Effector memory CD8-positive, alpha-beta T cell (primary cell): Measurements from ENCODE around the gene NPW.
"Not testable (repeated sequence)": the region's sequence is repeated elsewhere in the genome, so short reads cannot be mapped to it uniquely, and the experiment has no call there.

Experiments
- ATAC-seq: fragments of 150-1000 bp; cut with Tn5 transposase; replicated peaks from 2 replicates; pipeline ENCODE4 v1.10.0; 2021; ENCODE audit warnings: mild to moderate bottlenecking, moderate library complexity
- DNase-seq, 3 experiments: peaks; one replicate each; pipeline ENCODE4 v3.0.0; 2021
- H3K27ac Mint-ChIP-seq, 2 donors: one replicate each; pipeline ENCODE4 v1.8.0; 2022; ENCODE audit warnings: mild to moderate bottlenecking in 2 of 2, mixed read lengths in 2 of 2, moderate library complexity in 2 of 2
- H3K27me3 Mint-ChIP-seq, 2 donors: one replicate each; pipeline ENCODE4 v1.8.0; 2022; ENCODE audit warnings: mixed read lengths in 2 of 2
- H3K36me3 Mint-ChIP-seq: one replicate; pipeline ENCODE4 v1.8.0; 2022; ENCODE audit warnings: mild to moderate bottlenecking, moderate library complexity, mixed read lengths; ENCODE audit not compliant: insufficient read depth
- H3K4me1 Mint-ChIP-seq, 2 donors: one replicate each; pipeline ENCODE4 v1.8.0; 2022; ENCODE audit warnings: low read depth in 2 of 2, mixed read lengths in 2 of 2
- H3K4me3 Mint-ChIP-seq, 2 donors: one replicate each; pipeline ENCODE4 v1.8.0; 2022; ENCODE audit warnings: mild to moderate bottlenecking in 2 of 2, mixed read lengths in 2 of 2, moderate library complexity in 2 of 2
- H3K9me3 Mint-ChIP-seq, 2 donors: one replicate each; pipeline ENCODE4 v1.8.0; 2022; ENCODE audit warnings: mixed read lengths in 2 of 2

Gene NPW

GRCh38 chr16:2026461-2027023 lies 7.0 kb downstream of the NPW start, which contains the start of gene NHERF2:
Gene NHERF2 (plus strand): TSS chr16:2026902. CDS start chr16:2027006, 104 bp downstream.
- peak within 1 kb of the TSS; percentile 59 to 70 for H3K4me3 Mint-ChIP-seq
- DNase-seq (no peak), ATAC-seq (peak; percentile 19)
- peaks cover 11 to 16% of the 10 kb centered on the region in 2 donors for H3K27me3 Mint-ChIP-seq
- no peak within 1 kb of the TSS for H3K27ac Mint-ChIP-seq
- H3K4me1 Mint-ChIP-seq = peaks cover 9 to 10% of the 10 kb centered on the region in 2 donors
- no peaks in the 10 kb centered on the region for H3K36me3 Mint-ChIP-seq
- H3K9me3 Mint-ChIP-seq = no peaks in the 10 kb centered on the region

GRCh38 chr16:2027024-2028010 lies 7.7 kb downstream of the NPW start:
- peak; percentile 27 for ATAC-seq
- DNase-seq = no peak
- Mint-ChIP-seq H3K9me3 (no peaks in the 10 kb centered on the region), H3K27ac (no peak overlapping the region), H3K4me1 (peaks cover 9 to 10% of the 10 kb centered on the region in 2 donors), H3K4me3 (peak overlapping the region; percentile 59 to 70), H3K36me3 (no peaks in the 10 kb centered on the region), H3K27me3 (peaks cover 7 to 8% of the 10 kb centered on the region in 2 donors)

GRCh38 chr16:2028146-2028545 lies 8.6 kb downstream of the NPW start:
- Mint-ChIP-seq H3K27ac (no peak overlapping the region), H3K9me3 (no peaks in the 10 kb centered on the region), H3K4me3 (peak overlapping the region; percentile 59 to 70), H3K27me3 (peaks cover under 1% of the 10 kb centered on the region in 2 donors), H3K4me1 (peaks cover under 1 to 6% of the 10 kb centered on the region in 2 donors), H3K36me3 (no peaks in the 10 kb centered on the region)
- no peak for ATAC-seq
- no peak for DNase-seq

- no peak for DNase-seq
- Mint-ChIP-seq H3K27ac (no peak overlapping the region), H3K9me3 (no peaks in the 10 kb centered on the region), H3K36me3 (no peaks in the 10 kb centered on the region), H3K4me1 (peaks cover 0 to 6% of the 10 kb centered on the region in 2 donors), H3K27me3 (no peaks in the 10 kb centered on the region), H3K4me3 (no peak overlapping the region)
- no peak for ATAC-seq
Measured at GRCh38 chr16:2028620-2029220, 9.1 kb downstream of the NPW start.

GRCh38 chr16:2029350-2029749 lies 9.8 kb downstream of the NPW start:
- H3K4me1 Mint-ChIP-seq = peaks cover 0 to 4% of the 10 kb centered on the region in 2 donors
- no peak overlapping the region for H3K4me3 Mint-ChIP-seq
- H3K36me3 Mint-ChIP-seq = no peaks in the 10 kb centered on the region
- no peak overlapping the region for H3K27ac Mint-ChIP-seq
- DNase-seq (no peak), ATAC-seq (no peak)
- H3K9me3 Mint-ChIP-seq = no peaks in the 10 kb centered on the region
- H3K27me3 Mint-ChIP-seq = no peaks in the 10 kb centered on the region

- H3K27ac Mint-ChIP-seq = no peak overlapping the region
- no peaks in the 10 kb centered on the region for H3K27me3 Mint-ChIP-seq
- no peaks in the 10 kb centered on the region for H3K36me3 Mint-ChIP-seq
- DNase-seq (no peak), ATAC-seq (no peak)
- H3K4me1 Mint-ChIP-seq = peaks cover 0 to 4% of the 10 kb centered on the region in 2 donors
- H3K9me3 Mint-ChIP-seq = no peaks in the 10 kb centered on the region
- H3K4me3 Mint-ChIP-seq = no peak overlapping the region
Measured at GRCh38 chr16:2030036-2030435, 10.5 kb downstream of the NPW start.

- no peaks in the 10 kb centered on the region for H3K27me3 Mint-ChIP-seq
- H3K9me3 Mint-ChIP-seq = no peaks in the 10 kb centered on the region
- H3K4me3 Mint-ChIP-seq = no peak overlapping the region
- no peak overlapping the region for H3K27ac Mint-ChIP-seq
- ATAC-seq = no peak
- no peak for DNase-seq
- H3K4me1 Mint-ChIP-seq = peaks cover 0 to 4% of the 10 kb centered on the region in 2 donors
- H3K36me3 Mint-ChIP-seq = no peaks in the 10 kb centered on the region
Measured at GRCh38 chr16:2031081-2031577, 11.5 kb downstream of the NPW start.

GRCh38 chr16:2032285-2033056 lies 12.9 kb downstream of the NPW start:
- peak; percentile 21 for ATAC-seq
- H3K27ac Mint-ChIP-seq = no peak overlapping the region

GRCh38 chr16:2033057-2033908 lies 13.7 kb downstream of the NPW start:
- no peak for DNase-seq
- no peak overlapping the region for H3K4me3 Mint-ChIP-seq
- no peak overlapping the region for H3K27ac Mint-ChIP-seq
- H3K9me3 Mint-ChIP-seq = no peaks in the 10 kb centered on the region
- ATAC-seq = peak; percentile 26
- no peaks in the 10 kb centered on the region for H3K36me3 Mint-ChIP-seq
- no peaks in the 10 kb centered on the region for H3K27me3 Mint-ChIP-seq
- peaks cover 0 to under 1% of the 10 kb centered on the region in 2 donors for H3K4me1 Mint-ChIP-seq

More at GRCh38 chr16:2032285-2033056, 12.9 kb downstream of the NPW start:
- no peak overlapping the region for H3K4me3 Mint-ChIP-seq
- peaks cover 0 to 4% of the 10 kb centered on the region in 2 donors for H3K4me1 Mint-ChIP-seq
- H3K36me3 Mint-ChIP-seq = no peaks in the 10 kb centered on the region
- H3K9me3 Mint-ChIP-seq = no peaks in the 10 kb centered on the region
- DNase-seq = no peak
- H3K27me3 Mint-ChIP-seq = no peaks in the 10 kb centered on the region

GRCh38 chr16:2033909-2034695 lies 14.5 kb downstream of the NPW start:
- DNase-seq, H3K27me3 Mint-ChIP-seq, ATAC-seq, H3K4me3 Mint-ChIP-seq, H3K4me1 Mint-ChIP-seq, H3K9me3 Mint-ChIP-seq, H3K27ac Mint-ChIP-seq, H3K36me3 Mint-ChIP-seq: not testable (repeated sequence)

- Mint-ChIP-seq H3K9me3 (no peaks in the 10 kb centered on the region), H3K27me3 (no peaks in the 10 kb centered on the region), H3K4me3 (no peak overlapping the region), H3K36me3 (no peaks in the 10 kb centered on the region), H3K4me1 (no peaks in the 10 kb centered on the region), H3K27ac (no peak overlapping the region)
- DNase-seq (no peak), ATAC-seq (no peak)
Measured at GRCh38 chr16:2034696-2035430, 15.3 kb downstream of the NPW start.
